GM12875 (cell line): ENCODE results near the gene SCO2.

Experiments
- H3K4me3 ChIP-seq: one replicate; pipeline ENCODE4 v1.5.1; 2011; ENCODE audit warnings: low read depth, low read length, control low read depth
- TF ChIP-seq, protein P1 (sequence below): IDR thresholded peaks from 2 replicates; pipeline ENCODE4 v1.5.1; 2011; ENCODE audit warnings: low read depth, mild to moderate bottlenecking, control low read depth, inconsistent platforms, low read length, moderate library complexity, borderline replicate concordance; ENCODE audit not compliant: insufficient read depth

Gene SCO2

GRCh38 chr22:50544746-50545253, 19.4 kb upstream of the SCO2 start:
- H3K4me3 ChIP-seq = no peak overlapping the region
- TF ChIP-seq, protein P1, sequence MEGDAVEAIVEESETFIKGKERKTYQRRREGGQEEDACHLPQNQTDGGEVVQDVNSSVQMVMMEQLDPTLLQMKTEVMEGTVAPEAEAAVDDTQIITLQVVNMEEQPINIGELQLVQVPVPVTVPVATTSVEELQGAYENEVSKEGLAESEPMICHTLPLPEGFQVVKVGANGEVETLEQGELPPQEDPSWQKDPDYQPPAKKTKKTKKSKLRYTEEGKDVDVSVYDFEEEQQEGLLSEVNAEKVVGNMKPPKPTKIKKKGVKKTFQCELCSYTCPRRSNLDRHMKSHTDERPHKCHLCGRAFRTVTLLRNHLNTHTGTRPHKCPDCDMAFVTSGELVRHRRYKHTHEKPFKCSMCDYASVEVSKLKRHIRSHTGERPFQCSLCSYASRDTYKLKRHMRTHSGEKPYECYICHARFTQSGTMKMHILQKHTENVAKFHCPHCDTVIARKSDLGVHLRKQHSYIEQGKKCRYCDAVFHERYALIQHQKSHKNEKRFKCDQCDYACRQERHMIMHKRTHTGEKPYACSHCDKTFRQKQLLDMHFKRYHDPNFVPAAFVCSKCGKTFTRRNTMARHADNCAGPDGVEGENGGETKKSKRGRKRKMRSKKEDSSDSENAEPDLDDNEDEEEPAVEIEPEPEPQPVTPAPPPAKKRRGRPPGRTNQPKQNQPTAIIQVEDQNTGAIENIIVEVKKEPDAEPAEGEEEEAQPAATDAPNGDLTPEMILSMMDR = no peak

DNA sequence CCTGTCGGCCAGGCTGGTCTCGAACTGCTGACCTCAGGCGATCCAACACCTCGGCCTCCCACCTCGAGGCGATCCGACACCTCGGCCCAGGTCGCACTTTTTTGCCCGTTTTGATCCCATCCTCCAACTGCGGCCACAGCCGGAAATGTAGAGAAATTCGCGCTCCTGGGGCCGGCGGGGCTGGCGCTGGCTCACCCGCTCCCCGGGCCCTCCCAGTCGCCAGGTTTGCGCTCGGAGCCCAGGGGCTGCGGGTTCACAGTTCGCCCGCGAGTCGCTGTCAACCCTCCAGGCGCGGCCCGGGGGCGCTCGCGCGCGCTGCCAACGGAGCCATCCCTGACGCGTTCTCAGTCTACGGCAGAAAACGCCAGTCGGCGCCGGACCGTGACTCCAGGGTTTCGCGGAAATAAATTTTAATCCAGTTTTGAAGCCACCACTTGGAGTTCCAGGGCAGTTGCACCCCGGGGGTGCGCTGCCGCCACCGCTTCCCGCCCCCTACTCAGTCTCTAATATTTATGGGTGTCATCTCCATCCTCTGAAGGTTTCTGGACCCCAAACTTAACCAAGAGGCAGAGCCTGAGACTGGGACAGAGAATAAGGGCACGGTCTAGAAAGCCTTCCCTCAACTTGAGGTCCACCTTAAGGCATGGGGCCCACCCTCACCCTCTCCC, 18.8 kb upstream of the SCO2 start:
- peak overlapping the region; percentile 2 for H3K4me3 ChIP-seq
- TF ChIP-seq, protein P1 = peak; percentile 73

DNA sequence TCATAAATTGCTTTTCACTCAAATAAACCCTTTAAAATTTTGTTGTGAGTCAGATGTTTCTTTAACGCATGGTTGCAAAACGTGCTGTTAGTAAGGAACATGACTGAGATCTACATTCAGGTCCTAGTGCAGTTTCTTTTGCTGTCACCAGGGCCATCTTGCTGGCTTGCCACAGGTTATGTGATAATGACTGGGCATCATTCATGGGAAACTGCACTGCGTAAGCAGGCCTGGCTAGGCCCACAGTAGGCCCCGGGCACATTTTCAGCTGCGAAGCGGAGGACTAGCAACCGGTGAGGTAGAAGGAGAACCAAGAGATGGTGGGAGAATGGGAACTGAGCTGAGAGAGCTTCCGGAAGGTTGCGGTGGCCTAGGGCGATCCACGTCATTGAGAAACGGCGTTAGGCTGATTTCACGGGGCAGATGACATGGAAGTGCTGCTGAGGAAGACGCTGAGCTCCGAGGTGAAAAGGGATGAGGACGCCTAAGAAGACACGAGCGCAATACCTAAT, 17.1 kb upstream of the SCO2 start:
- peak overlapping the region; percentile 1 for H3K4me3 ChIP-seq

GRCh38 chr22:50541667-50542026, 16.2 kb upstream of the SCO2 start:
- H3K4me3 ChIP-seq = peak overlapping the region; percentile 32

More for the DNA sequence above, 17.1 kb upstream of the SCO2 start:
- TF ChIP-seq, protein P1 = peak; percentile 24; the same call in 1 of the 2 replicates

- TF ChIP-seq, protein P1 = no peak
- no peak overlapping the region for H3K4me3 ChIP-seq
Measured at GRCh38 chr22:50540381-50540780, 15.0 kb upstream of the SCO2 start.

DNA sequence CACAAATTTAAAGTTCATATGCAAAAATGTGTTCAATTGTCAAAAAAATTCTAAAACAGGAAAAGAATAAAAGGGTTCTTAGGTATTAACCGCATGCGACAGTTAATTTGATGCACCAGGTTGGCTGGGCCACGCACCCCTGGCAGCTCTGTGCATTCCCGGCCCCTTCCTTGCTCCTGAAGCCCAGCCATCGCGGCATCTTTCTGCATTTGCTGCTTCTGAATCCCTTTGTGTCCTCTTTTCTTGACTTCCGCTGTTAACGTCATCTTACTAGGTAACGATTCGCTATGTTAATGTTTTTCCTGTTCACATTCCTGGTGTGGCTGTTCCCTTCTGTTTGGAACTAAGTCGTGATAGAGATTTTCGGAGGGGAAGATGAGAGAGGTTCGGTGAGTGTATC, 12.4 kb upstream of the SCO2 start:
- TF ChIP-seq, protein P1 = no peak
- no peak overlapping the region for H3K4me3 ChIP-seq

GRCh38 chr22:50536226-50536625, 10.8 kb upstream of the SCO2 start:
- no peak overlapping the region for H3K4me3 ChIP-seq
- TF ChIP-seq, protein P1 = no peak
